Endothelial cell of umbilical vein (primary cell): ENCODE results near the gene CD248. TPM values are rescaled to one million over a fixed set of nuclear protein-coding genes. Genes with fewer than 3 reads are reported as not detected.

Source experiments
- BruUV-seq: library from RNA; stranded (reverse); fragments of 400-500 nt; replicated peaks from 2 replicates; lab custom pipeline; 2021; lab: Mats Ljungman, UMichigan
- CTCF ChIA-PET: fragments of 300-600, 350-600 bp; sonication (Branson Sonifier 250); formaldehyde crosslinking; loops from one replicate; lab custom pipeline; 2021; ENCODE audit warnings: antibody characterized with exemption, inconsistent platforms; lab: Charles Lee
- POLR2A ChIA-PET: fragments of 300-600, 350-600 bp; sonication (Branson Sonifier 250); formaldehyde crosslinking; loops from one replicate; lab custom pipeline; 2021; ENCODE audit warnings: antibody characterized with exemption, inconsistent platforms; lab: Charles Lee
- DNase-seq: peaks from one replicate; pipeline ENCODE4 v3.0.0-alpha.2; 2011; ENCODE audit warnings: low read depth, low spot score
- FAIRE-seq: peaks from 2 replicates; lab custom pipeline; 2011; peaks lifted over from hg19 to GRCh38; lab: Jason Lieb, UNC
- H2AFZ ChIP-seq: 2 replicates; pipeline ENCODE4 v1.6.0; 2012; ENCODE audit warnings: low read depth, low read length, control low read depth, inconsistent platforms
- H3K27ac ChIP-seq: 2 replicates; pipeline ENCODE4 v1.5.1; 2011; ENCODE audit warnings: low read depth, mild to moderate bottlenecking, control low read depth, low read length, moderate library complexity; ENCODE audit not compliant: insufficient read depth
- H3K27me3 ChIP-seq, 2 experiments: 2 replicates each; pipeline versions ENCODE4 v1.6.0 to v1.6.1; 2011; ENCODE audit warnings: low read length in 2 of 2, mixed read lengths in 1 of 2; ENCODE audit not compliant: control insufficient read depth in 2 of 2, insufficient read depth in 2 of 2
- H3K36me3 ChIP-seq, 2 experiments: 2 replicates in 1 of 2; 3 replicates in 1 of 2; pipeline ENCODE4 v1.5.1; 2011; ENCODE audit warnings: low read length in 2 of 2, mild to moderate bottlenecking in 1 of 2, moderate library complexity in 1 of 2; ENCODE audit not compliant: control insufficient read depth in 2 of 2, insufficient read depth in 2 of 2; ENCODE audit errors: extremely low read depth in 1 of 2
- H3K4me1 ChIP-seq: 3 replicates; pipeline ENCODE4 v1.5.1; 2011; ENCODE audit warnings: mild to moderate bottlenecking, low read length; ENCODE audit not compliant: control insufficient read depth, insufficient read depth; ENCODE audit errors: extremely low read depth
- H3K4me2 ChIP-seq: 2 replicates; pipeline ENCODE4 v1.6.1; 2011; ENCODE audit warnings: low read length, control low read depth, mixed read lengths; ENCODE audit not compliant: insufficient read depth
- H3K4me3 ChIP-seq, 3 experiments: fragments of 200-600 bp in 1 of 3; sonication (generic), shearing (Covaris generic) in 1 of 3; replicated peaks in 1 of 3; 2 replicates each; pipeline ENCODE4 v1.5.1; 2011 to 2016; ENCODE audit warnings: control low read depth in 3 of 3, low read length in 3 of 3, mild to moderate bottlenecking in 2 of 3, inconsistent platforms in 1 of 3, low read depth in 1 of 3, moderate library complexity in 1 of 3; ENCODE audit not compliant: insufficient read depth in 1 of 3
- H3K79me2 ChIP-seq: 2 replicates; pipeline ENCODE4 v1.6.0; 2012; ENCODE audit warnings: low read length, inconsistent platforms; ENCODE audit not compliant: control insufficient read depth, insufficient read depth
- H3K9ac ChIP-seq: replicated peaks from 2 replicates; pipeline ENCODE3; 2011; ENCODE audit warnings: low read length, control low read depth; ENCODE audit not compliant: insufficient read depth; ENCODE audit errors: extremely low read depth
- H3K9me1 ChIP-seq: replicated peaks from 3 replicates; pipeline ENCODE4 v1.6.0; 2011; ENCODE audit warnings: mild to moderate bottlenecking, low read length; ENCODE audit not compliant: control insufficient read depth, insufficient read depth; ENCODE audit errors: extremely low read depth
- H3K9me3 ChIP-seq: replicated peaks from 2 replicates; pipeline ENCODE4 v1.5.1; 2012; ENCODE audit warnings: low read length, inconsistent platforms; ENCODE audit not compliant: control insufficient read depth, insufficient read depth
- H4K20me1 ChIP-seq: replicated peaks from 2 replicates; pipeline ENCODE3; 2011; ENCODE audit warnings: mild to moderate bottlenecking, low read length; ENCODE audit not compliant: control insufficient read depth, insufficient read depth; ENCODE audit errors: extremely low read depth
- CTCF ChIP-seq, 2 donors: IDR thresholded peaks; 1 replicate in 1 of 2; 2 replicates in 1 of 2; pipeline ENCODE4 v1.5.1; 2011; ENCODE audit warnings: low read length in 2 of 2, mild to moderate bottlenecking in 2 of 2, moderate library complexity in 2 of 2, control low read depth in 1 of 2, inconsistent platforms in 1 of 2, low read depth in 1 of 2; ENCODE audit not compliant: insufficient read depth in 1 of 2; ENCODE audit errors: extremely low read depth in 1 of 2
- EZH2 ChIP-seq: IDR thresholded peaks from 2 replicates; pipeline ENCODE4 v1.6.1; 2012; ENCODE audit warnings: borderline replicate concordance, low read depth, mild to moderate bottlenecking, moderate library complexity, low read length, inconsistent platforms; ENCODE audit not compliant: severe bottlenecking
- FOS ChIP-seq: IDR thresholded peaks from 2 replicates; pipeline ENCODE4 v1.6.1; 2011; ENCODE audit warnings: mild to moderate bottlenecking, low read length, moderate library complexity, borderline replicate concordance; ENCODE audit not compliant: insufficient read depth
- GATA2 ChIP-seq: IDR thresholded peaks from 2 replicates; pipeline ENCODE4 v1.7.0; 2011; ENCODE audit warnings: low read depth, mild to moderate bottlenecking, moderate library complexity, mixed read lengths, low read length; ENCODE audit not compliant: insufficient read length, insufficient read depth
- JUN ChIP-seq: IDR thresholded peaks from 2 replicates; pipeline ENCODE4 v1.6.1; 2011; ENCODE audit warnings: borderline replicate concordance, low read depth; ENCODE audit not compliant: insufficient read length, insufficient read depth
- MAX ChIP-seq: IDR thresholded peaks from 2 replicates; pipeline ENCODE4 v1.6.1; 2011; ENCODE audit not compliant: insufficient read depth, insufficient read length
- POLR2A ChIP-seq: IDR thresholded peaks from 2 replicates; pipeline ENCODE4 v1.6.1; 2012; ENCODE audit warnings: low read depth, mild to moderate bottlenecking, control low read depth, low read length
- dilution Hi-C: fragments of 300-500 bp; cut with MboI; formaldehyde crosslinking; loops from one replicate; pipeline ENCODE4 v1.15.0; 2019; ENCODE audit warnings: low sequenced_read_pairs; ENCODE audit not compliant: extremely low pct_ligation_motif_present
- intact Hi-C: fragments of 100-400 bp; cut with micrococcal nuclease; formaldehyde crosslinking; loops from one replicate; pipeline ENCODE4 v1.10.0; 2022
- polyA plus RNA-seq, 4 experiments: library from polyadenylated mRNA; depleted of rRNA in 3 of 4; stranded (reverse) in 3 of 4; unstranded in 1 of 4; fragments of >200 nt; gene quantifications; 2 replicates each; pipeline versions ENCODE4 v1.2.1 to v1.2.3, GENCODE V29; 2011 to 2012; ENCODE audit warnings: missing spikeins in 1 of 4
- total RNA-seq: library from RNA; stranded (reverse); gene quantifications from 2 replicates; pipeline ENCODE4 v1.2.3, GENCODE V29; 2021

CD248 gene
- total and polyA plus RNA-seq, 2 donors (not counting 3 experiments of a cell fraction or from before 2014, with no cell fraction given) = 0.10 TPM; not detected in 1

- peaks cover 6% of the 10 kb centered on the region for H3K79me2 ChIP-seq
- no peak overlapping the region for H3K9ac ChIP-seq
- no peak overlapping the region for H3K4me2 ChIP-seq
- no TSS peak for BruUV-seq
- intact Hi-C loops (no loop called here), dilution Hi-C loops (no loop called here)
- CTCF ChIA-PET = interaction anchor here (0.7 to 1.0 kb wide), 2 partner anchors 10 to 27 kb away, joined by 3 read pairs; no protein-coding TSS in a partner anchor
- peaks cover 0 to 23% of the 10 kb centered on the region in 2 experiments for H3K36me3 ChIP-seq
- FAIRE-seq (no peak), DNase-seq (no peak)
- H3K4me1 ChIP-seq = peaks cover 18% of the 10 kb centered on the region
- no peak overlapping the region for H3K4me3 ChIP-seq
- no peak overlapping the region for H3K27ac ChIP-seq
- H3K27me3 ChIP-seq = no peaks in the 10 kb centered on the region
- H4K20me1 ChIP-seq = no peaks in the 10 kb centered on the region
- POLR2A ChIA-PET = no interaction called here
- H2AFZ ChIP-seq = no peak overlapping the region
- H3K9me1 ChIP-seq = no peaks in the 10 kb centered on the region
- H3K9me3 ChIP-seq = no peaks in the 10 kb centered on the region
- TF ChIP-seq POLR2A = no peak
- TF ChIP-seq EZH2 = no peak
- TF ChIP-seq CTCF (IDR thresholded peaks at IDR 0.05; ENCODE audit: extremely low read depth in 1 of 2, insufficient read depth in 1 of 2, low read depth in 1 of 2, low read length in 2 of 2) = no peak
- TF ChIP-seq GATA2 = no peak
- TF ChIP-seq FOS = no peak
- no peak for TF ChIP-seq MAX
- no peak for TF ChIP-seq JUN
Measured at GRCh38 chr11:66338276-66339161, 21.7 kb upstream of the CD248 start.
